SW 1271 (cell line): Measurements from ENCODE around the gene TPD52L1.
A peak's percentile ranks its signal among the peaks of the same experiment; 100 is the strongest.
"Not testable (repeated sequence)": the region's sequence is repeated elsewhere in the genome, so short reads cannot be mapped to it uniquely, and the experiment has no call there.

Source experiments
- DNase-seq, 2 experiments: peaks; one replicate each; lab custom pipeline; 2025; lab: John Stamatoyannopoulos, UW

TPD52L1 gene, protein sequence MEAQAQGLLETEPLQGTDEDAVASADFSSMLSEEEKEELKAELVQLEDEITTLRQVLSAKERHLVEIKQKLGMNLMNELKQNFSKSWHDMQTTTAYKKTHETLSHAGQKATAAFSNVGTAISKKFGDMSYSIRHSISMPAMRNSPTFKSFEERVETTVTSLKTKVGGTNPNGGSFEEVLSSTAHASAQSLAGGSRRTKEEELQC

GRCh38 chr6:125153391-125154117 lies at the start of gene TPD52L1:
TSS of gene TPD52L1 (plus strand) at chr6:125153773. CDS start at chr6:125153952, 179 bp downstream.
- DNase-seq, result peak; percentile 9 to 55

- no peak for DNase-seq
Observed at GRCh38 chr6:125104425-125104824, 49.1 kb upstream of the TPD52L1 start.

DNA sequence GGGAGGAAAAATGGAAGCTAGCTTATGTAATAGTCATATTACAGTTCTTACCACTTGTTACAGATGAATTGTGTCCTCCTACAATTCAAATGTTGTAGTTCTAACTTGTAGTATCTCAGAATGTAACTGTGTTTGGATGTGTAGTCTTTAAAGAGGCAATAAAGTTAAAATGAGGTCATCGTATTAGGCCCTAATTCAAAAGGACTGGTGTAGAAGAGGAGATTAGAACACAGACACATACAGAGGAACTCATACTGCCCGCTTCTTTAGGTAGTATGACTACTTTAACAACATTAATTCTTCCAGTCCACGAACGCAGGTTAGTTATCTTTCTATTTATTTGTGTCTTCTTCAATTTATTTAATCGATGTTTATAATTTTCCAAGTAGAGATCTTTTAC lies 46.5 kb upstream of the TPD52L1 start:
- no peak for DNase-seq

DNA sequence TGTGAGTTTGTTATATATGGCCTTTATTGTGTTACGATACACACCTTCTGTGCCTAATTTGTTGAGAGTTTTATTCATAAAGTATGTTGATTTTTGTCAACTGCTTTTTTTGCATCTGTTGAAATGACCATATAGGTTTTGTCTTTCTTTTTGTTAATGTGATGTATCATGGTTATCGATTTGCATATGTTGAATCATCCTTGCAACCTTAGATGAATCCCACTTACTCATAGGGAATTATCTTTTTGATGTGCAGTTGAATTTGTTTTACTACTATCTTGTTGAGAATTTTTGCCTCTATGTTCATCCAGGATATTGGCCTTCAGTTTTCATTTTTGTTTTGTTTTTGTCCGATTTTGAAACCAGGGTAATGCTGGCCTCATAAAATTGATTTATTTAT lies 45.7 kb upstream of the TPD52L1 start:
- DNase-seq, result no peak

DNA sequence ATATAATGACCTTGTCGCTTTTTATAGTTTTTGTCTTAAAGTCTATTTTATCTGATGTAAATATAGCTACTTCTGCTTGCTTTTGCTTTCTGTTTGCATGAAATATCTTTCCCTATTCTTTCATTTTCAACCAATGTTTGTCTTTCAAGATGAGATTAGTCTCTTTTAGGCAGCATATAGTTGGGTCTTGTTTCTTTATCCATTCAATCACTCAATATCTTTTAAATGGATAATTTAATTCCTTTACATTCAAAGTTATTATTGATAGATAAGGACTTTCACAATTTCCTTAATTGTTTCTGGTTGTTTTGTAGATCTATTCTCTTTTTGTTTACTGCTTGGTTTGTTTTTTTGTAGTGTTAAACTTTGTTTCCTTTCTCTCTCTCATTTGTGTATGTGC lies 43.5 kb upstream of the TPD52L1 start:
- no peak for DNase-seq

DNA sequence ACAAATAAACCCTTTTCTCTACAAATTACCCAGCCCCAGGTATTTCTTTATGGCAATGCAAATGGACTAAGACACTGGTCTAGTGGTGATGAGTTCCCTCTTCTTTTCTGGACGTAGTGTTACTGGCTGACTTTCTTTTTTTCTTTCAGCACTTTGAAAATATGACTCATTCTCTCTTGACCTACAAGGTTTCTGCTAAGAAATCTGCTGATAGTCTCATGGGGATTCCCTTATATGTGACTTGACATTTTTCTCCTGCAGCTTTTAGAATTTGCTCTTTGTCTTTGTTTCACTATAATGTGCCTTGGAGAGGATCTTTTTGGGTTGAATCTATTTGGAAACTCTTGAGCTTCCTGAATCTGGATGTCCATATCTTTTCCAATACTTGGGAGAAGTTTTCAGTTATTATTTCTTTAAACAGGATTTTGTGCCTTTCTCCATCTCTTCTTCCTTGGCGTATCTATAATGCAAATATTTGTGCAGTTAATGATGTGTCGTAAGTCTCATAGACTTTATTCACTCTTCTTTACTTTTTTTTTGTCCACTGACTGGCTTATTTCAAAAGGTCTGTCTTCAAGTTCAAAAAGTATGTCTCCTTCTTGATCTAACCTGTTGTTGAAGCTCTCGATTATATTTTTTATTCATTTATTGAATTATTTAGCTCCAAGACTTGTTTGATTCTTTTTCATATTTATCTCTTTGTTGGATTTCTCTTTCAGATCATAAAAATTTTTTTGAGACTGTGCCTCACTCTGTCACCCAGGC lies 42.2 kb upstream of the TPD52L1 start:
- DNase-seq, result no peak

GRCh38 chr6:125112934-125113333 lies 40.6 kb upstream of the TPD52L1 start:
- no peak for DNase-seq

DNA sequence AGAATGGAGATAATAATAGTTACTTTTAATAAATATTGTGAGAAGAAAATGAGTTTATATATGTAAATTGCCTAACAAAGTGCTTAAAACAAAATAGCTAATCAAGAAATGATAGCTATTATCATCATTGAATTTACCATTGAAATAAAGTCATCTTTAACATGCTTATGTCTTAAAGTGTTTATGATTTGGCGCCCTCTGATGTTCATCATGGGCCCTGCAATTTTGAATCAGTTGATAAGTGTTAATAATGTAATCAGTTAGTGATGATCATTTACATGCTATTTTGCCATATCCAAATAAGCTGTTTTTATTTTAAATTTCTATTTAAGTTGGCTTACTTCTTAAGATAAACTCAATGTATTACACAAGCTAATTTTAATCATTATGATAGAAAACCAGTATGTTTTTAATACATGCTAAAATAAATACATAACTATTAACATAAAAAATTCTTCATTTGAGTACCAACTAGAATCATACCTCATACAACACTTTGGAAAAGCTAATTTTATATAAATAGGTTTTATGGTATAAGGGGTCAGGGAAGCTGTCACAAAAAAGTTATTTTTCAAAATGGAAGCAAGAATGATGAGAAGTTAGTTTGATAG lies 39.2 kb upstream of the TPD52L1 start:
- DNase-seq, result peak in 1 of 2 experiments; percentile 50

GRCh38 chr6:125116170-125116569 lies 37.4 kb upstream of the TPD52L1 start:
- no peak for DNase-seq

DNA sequence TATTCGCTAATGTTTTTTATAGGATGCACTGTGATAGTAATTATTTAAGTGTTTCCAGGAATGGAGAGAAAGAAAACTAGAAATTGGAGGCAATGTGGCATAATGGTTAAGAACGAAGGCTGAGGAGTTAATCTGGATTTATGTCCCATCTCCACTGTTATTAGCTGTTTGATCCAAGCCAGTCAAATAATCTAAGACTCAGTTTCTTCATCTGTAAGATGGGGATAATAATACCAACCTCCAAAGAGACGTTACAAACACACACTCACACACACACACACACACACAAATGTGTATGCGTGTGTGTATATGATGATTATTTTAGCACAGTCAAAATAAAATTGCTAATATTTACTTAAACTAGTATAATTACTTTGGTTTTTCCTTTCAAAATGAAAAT lies 36.9 kb upstream of the TPD52L1 start:
- DNase-seq, result no peak

DNA sequence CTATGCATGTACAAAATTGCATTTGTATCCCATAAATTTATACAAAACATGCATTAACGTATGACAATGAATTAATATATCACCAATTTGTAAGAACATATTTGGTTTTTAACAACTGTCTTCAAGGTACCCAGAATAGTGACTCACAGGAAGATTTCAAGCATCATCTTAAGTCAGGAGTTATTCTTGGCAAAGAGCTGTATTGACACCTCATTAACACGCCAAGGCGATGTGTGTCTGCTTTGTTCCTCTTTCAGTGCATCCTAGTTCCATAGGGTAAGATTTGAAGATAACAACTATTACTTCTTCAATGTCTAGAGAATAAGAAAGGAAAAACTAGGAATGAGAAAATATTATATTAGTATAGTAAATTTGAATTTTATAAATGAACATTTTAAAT lies 35.8 kb upstream of the TPD52L1 start:
- DNase-seq, result no peak

GRCh38 chr6:125120054-125120590 lies 33.5 kb upstream of the TPD52L1 start:
- no peak for DNase-seq

DNA sequence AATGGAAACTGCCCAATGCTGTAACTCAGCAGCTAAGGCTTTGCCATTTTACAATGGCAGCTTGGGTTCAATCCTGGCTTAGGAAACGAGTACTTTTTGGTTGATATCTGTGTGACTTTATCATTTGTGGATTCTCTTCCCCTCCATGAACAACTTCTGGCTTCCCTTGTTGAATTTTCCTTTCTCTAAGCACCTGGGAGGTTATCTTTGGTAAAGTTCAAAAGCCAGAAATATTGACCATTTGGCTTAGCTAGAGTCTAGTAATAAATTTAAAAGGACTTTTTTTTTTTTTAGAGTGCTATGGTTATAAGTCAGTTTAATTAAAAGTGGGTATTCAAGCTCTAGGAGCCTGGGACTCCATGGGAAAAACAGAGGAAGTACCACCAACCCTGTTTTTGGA lies 31.7 kb upstream of the TPD52L1 start:
- no peak for DNase-seq

DNA sequence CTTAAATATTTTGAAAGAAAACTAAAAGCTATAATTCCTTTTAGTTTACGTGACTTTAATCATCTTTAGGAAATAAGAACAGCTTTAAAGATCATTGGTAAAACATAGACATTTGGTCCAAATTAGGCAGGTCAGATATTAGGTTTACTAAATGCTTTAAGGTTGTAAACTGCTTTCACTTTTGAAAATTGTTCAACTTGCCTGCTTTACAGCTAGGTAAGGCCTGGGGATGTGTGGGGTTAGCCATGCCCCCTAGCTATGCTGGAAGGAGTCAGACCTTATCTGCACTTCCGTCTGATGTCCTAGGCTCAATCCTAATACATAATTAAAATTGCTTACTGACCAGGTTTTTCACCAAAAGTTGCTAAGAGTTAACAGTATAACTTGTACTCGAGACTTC lies 30.5 kb upstream of the TPD52L1 start:
- no peak for DNase-seq

GRCh38 chr6:125123468-125124048 lies 30.0 kb upstream of the TPD52L1 start:
- no peak for DNase-seq

GRCh38 chr6:125124049-125124669 lies 29.4 kb upstream of the TPD52L1 start:
- DNase-seq, result no peak

DNA sequence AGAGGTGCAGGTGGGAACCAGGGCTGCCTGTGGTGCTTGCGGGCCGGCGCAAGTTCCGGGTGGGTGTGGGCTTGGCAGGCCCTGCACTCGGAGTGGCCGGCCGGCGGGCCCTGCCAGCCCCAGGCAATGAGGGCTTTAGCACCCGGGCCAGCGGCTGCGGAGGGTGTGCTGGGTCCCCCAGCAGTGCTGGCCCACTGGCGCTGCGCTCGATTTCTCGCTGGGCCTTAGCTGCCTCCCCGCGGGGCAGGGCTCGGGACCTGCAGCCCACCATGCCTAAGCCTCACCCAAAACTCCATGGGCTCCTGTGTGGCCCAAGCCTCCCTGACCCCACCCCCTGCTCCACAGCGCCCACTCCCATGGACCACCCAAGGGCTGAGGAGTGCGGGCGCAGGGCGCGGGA lies 27.7 kb upstream of the TPD52L1 start:
- not testable (repeated sequence) for DNase-seq

DNA sequence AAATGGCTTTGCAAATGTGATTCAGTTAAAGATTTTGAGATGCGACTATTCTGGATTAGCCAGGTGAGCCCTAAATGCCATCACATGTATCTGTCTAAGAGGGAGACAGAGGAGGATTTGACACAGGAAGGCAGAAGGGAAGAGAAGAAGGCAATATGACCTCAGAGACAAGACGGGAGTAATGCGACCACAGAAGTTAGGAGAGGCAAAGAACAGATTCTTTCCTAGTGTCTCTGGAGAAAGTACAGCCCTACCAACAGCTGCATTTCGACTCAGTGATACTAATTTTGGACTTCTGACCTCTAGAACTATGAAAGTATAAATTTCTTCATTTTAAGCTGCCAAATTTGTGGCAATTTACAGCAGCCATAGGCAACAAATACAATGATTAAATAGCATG lies 24.2 kb upstream of the TPD52L1 start:
- no peak for DNase-seq

DNA sequence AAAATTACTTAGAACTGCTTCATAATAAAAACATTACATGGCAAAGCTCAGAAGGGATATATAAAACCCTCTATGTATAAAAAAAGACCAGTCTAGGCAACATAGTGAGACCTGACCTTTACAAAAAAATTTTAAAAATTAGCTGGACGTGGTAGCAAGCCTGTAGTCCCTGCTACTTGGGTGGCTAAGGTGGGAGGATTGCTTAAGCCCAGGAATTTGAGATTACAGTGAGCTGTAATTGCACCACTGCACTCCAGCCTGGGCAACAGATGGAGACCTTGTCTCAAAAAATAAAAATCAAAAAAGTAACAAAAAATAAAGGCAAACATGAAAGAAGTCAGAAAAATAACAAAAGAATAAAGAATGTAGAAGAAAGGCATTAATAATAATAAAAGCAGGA lies 21.5 kb upstream of the TPD52L1 start:
- no peak for DNase-seq

DNA sequence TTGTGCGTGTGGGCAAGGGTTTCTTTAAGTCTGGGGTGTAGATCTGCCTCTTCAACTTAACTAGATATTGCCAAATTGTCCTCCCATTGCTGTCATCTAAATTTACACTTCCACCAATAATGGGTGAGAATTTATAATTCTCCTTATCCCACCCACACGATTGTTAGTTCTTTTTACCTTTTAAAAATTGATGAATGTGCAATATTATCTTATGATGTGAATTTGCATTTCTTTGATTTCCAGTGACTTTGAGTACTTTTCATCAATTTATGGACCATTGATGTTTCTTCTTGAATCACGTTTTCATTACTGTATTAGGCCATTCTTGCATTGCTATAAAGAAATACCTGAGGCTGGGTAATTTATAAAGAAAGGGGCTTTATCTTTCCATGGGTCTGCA lies 17.2 kb upstream of the TPD52L1 start:
- no peak for DNase-seq

GRCh38 chr6:125138083-125138482 lies 15.5 kb upstream of the TPD52L1 start:
- DNase-seq, result no peak

DNA sequence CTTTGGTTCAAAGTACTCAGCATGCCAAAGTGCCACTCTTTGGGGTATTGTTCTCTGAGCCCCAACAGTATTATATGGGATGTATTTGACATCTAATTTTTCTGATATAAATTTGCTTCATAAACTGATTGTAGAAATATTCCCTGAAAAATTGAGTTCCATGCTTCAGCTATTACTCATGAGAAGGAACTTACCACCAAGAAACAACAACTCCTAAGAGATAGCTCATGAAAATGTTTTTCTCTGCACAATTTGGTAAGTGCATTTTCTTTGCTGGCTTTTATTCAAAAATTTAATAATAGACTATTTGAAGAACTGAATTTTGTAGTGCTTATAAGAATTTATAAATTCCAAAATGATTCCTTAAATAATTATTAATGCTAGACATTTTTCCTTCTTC lies 12.8 kb upstream of the TPD52L1 start:
- DNase-seq, result no peak
